GM19395 (cell line): ENCODE measurements around the gene GRHL3.

Experiments used
- ATAC-seq: cut with Tn5 transposase; IDR thresholded peaks from one replicate; pipeline ENCODE4 v1.9.1; 2021; ENCODE audit warnings: mild to moderate bottlenecking, moderate library complexity; ENCODE audit not compliant: unreplicated experiment

GRHL3 gene

DNA sequence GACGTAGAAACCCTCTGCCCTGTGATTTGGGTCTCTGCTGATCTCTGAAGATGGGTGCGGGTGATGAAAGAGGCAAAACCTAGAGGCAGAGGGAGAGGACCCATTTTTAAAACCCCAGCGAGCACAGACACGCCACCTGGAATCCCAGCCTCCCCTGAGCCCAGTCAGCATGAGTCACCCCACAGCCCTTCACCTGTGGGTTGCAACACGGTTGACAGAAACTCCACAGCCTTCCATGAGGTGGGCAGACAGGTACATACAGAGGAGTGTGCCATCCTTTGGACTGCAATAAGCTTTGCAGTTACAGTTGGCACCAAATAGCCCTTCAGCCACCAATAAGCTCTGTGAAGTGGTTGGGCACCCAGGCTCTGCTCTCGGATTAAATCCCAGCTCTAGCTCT, 2.1 kb upstream of the GRHL3 start:
- no peak for ATAC-seq

DNA sequence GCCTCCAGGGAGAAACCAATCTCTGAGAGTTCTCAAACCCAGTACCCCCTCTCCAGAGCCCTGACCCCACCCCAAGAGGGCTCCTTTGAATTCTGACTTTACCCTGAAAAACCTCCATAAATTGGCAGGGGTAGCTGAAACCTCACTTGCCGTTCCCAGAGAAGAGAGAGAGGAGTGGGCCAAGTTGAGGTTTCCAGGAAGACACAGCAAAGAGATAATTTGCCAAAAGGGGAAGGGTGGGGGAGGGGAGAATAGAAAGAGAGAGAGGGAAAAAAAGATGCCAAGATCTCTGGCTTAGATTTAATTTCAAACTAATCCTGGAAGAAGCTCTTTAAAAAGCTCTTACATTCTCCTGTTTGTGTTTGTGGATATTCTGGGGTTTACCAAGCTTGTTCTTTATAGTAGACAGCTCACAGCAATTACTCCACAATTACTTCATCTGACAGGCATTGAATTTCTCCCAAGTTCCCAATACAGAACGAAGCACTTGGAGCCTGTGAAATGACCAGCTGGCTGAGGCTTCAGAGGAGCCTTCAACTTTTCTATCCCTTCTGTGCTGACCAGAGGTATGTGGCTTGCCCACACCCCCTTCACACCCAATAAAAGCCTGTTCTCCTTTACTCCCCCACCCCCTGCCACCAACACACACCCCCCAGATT, 1.1 kb upstream of the GRHL3 start:
- ATAC-seq, result no peak

DNA sequence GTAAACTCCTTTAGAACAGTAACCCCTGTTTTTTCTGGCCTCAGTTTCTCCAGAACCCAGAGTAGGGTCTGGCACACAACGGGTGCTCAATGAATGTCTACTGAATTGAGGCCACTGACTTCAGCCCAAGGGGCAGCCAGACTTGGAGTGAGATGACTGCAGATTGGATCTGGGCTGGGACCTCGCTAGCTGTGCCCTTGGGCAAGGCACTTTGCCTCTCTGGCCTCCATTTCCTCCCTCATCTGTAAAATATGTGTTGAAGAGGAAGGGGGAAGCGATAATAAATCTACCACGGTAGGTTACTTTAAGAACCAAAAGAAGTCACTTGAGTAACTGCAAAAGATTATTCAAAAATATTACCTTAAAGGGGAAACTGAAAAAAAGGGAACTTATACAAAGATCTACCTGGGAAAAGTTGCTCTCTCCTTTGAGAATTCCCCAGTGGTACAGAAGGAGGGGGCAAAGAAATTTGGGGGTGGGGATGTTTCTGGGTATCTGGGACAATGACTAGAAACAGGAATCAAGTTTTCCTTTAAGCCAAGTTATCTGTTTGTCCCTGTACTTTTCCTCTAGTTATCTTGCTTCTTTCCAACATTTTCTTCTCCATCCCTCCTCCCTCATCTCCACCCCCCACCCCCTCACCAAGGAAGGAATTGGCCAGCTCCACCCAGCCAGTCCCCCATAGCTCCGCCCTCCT, 394 bp upstream of the GRHL3 start:
- ATAC-seq, result no peak

DNA sequence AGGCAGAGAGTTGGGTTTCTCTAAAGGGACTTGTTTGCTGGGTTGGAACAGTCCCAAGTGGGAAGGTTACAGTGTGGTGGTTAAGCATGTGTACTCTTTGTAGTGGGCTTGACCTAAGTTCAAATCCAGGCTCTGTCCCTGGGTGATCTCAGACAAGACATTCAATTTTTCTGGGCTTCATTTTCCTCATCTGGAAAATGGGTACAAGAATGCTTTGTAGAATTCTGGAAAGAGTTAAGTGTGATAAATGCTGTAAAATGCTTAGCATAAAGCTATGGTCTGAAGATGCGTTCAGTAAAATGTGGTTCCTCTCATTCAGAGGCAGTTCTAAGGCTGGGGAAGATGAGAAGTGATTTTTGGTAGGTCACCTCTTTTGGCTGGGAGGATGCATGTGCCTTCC, 805 bp downstream of the GRHL3 start:
- no peak for ATAC-seq

DNA sequence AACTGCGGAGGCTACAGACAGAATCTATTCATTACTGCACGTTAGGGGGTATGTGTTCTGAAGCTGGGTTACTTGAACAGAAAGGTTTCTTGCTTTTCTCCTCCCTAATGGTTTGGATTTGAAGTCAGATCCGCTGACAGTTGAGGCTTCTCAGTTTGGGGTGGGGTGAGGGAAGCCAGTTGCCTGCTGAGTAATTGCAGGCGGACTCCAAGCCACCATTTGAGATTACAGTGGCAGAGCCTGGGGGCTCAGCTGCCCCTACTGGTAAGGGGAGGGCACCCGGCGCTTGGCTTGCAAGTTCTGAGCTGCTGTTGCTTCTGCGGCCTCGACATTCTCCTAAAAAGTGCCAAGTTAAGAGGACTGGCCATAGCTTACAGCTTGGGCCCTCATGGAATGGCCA, 2.0 kb downstream of the GRHL3 start:
- ATAC-seq, result no peak

DNA sequence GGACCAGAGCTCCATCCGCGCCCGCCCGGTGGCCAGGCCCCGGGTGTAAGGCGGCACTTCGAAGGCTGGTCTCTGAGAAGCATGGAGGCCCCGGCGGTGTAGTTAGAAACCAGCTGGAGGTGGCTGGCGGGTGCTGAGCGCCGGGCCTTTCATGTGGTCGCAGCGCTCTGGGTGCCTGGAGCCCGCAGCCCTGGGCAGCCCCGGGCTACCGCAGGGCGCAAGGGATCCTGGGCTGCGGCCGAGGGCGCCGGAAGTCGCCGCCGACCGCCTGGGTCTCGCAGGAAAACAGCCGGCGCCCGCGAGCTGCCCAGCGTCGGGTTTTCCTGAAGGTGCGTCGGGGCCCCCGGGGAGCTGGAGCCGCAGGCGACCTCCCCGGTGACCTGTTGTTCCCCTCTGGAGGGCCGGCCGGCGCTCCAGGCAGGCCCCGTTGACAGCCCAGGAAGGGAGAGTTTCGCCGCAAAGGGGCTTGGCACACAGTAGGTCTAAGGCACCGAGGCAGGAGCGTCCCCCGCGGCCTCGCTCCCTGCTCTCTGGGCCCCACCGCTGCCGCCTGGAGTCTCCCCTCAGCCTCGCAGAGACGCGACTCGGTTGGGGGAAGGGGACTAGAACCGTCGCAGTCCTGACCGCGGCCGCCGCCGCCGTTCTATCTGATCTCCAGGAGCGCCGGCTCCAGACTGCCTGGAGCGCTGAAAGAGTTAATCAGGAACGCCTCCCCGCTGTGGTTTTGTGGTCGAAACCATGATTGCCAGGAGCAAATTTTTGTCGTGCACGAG, 2.7 kb downstream of the GRHL3 start:
- no peak for ATAC-seq

DNA sequence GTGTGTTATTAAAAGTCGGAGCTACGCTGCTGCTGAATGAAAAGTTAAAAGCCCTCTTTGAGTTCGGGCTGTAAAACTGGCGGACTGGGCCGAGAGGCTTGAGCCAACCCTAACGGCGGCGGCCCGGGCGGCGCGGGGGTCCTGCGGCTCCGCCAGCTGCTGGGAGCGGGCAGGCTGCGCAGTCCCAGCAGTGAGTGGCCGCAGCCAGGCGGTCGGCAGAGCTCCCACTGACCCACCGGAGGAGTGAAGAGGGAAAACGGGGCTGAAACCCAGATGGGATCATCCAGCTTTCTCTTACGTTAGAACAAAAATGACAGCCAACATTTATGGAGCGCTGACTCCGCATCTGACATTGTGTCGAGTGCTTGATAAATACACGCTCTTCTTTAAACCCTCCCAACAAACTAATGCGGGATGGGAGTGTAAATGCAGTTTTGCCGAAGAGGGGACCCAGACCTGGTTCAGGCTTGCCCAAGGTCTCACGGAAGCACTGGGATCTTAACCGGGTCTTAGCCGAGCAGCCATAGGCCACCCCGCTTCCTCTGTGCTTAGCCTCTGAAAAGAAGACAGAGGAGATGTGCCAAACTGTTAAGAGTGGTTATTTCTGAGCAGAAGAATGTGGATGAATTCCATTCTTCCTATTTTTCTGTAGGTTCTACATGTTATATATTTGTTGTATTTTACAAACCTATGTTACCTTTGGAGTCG, 3.5 kb downstream of the GRHL3 start:
- no peak for ATAC-seq

DNA sequence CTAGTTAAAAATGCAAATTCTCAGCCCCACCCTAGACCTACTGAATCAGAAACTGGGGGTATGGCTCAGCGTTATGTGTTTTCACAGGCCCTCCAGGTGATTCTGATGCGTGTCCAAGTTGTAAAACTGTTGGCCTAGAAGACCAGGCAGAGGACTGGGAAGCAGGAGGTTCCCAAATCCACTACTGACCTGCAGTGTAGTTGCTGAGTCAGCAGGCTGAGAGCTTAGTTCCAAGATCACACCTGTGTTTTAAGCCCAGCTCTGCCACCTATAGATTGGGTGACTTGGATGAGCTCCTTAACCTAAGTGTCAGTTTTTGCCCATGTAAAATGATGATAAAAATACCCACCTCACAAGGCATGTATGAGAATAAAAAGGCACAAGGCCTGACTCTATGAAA, 4.1 kb downstream of the GRHL3 start:
- ATAC-seq, result no peak

DNA sequence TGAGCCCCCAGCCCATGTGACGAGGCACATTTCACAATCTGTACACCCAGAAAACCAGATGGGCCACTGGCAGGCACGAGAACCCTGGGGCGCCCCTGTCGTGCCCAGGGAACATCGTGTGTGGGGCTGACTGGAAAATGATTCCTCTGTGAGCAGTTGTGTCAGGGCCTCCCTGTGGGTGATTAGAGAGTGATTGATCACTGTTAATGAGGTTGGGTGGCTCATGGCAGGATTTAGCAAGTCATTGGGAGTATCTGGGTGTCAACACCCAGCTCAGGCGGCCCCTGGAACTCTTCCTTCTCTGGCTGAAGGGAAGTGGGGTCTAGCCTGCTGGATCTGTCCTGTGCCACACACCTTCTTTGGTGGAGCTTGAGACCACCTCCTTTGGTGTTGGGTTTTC, 5.7 kb downstream of the GRHL3 start:
- ATAC-seq, result no peak

DNA sequence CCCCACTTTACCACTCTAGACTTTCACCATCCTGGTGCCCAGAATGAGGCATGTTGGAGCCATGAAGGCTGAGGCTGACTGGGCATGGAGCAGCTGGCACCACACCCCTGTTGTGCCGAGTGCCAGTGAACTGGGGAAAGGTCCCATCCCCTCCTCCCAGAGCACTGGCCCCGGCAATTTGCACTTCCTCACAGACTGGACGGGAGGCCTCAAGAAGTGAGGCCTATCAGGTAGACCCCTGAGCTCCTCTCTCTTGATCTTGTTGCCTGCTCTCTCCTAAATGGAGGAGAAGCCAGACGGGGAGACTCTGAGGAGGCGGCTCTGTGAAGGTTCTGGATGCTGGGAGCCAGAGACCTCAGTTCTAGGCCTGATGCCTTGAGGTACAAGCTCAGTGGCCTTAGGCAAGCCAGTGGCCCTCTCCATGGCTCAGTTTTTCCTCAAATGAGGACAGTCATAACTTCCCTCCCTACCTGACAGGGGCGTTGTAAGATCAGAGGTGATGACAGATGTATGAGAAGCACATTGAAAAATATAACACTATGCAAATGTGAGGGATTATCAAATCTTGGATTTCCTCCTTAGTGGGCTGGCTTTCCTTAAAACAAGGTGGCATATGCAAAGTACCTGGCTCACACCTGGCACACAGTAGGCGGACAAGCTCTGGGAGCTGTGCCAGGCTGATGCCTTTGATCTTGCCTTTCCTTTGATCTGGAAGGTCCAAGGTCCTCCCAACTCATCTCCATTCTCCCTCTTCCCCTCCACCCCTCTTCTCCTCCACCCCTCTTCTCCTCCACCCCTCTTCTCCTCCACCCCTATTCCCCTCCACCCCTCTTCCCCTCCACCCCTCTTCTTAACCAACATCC, 6.7 kb downstream of the GRHL3 start:
- no peak for ATAC-seq

DNA sequence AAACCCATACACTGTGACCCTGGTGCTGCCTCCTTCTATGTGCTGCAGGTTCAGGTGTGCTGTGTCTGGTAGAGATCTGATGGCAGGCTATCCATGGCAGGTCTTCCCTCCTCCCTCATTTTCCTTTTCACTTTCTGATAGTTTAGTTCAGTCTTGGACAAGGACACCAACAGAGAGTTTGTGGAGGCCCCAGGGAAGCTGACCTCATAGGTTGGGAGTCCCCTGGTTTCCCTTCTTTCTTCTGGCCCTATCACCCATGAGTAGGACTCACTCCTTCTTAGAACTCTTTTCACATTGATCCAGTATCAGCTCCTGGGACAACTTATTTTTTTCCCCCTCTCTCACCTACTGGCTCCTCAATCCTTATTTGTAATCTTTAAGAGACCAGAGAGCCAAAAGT, 8.3 kb downstream of the GRHL3 start:
- ATAC-seq, result no peak

DNA sequence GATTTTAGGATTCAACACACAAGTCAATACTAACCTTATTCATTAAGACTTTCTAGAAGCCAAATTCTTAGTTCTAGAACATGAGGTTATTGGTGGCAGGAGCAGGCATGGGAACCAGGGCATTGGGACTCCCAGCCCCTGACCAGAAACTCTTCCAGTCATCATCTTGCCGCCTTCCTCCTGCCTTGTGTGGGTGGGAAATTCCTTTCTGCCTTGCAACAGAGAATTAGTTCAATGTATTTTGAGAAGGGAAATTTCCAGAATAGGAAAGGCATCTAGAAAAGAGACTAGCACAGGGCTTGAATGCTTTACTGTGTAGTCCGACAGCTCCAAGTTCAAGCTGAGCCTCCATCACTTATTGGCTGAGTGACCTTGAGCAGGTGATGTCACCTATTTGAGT, 8.7 kb downstream of the GRHL3 start:
- ATAC-seq, result no peak

DNA sequence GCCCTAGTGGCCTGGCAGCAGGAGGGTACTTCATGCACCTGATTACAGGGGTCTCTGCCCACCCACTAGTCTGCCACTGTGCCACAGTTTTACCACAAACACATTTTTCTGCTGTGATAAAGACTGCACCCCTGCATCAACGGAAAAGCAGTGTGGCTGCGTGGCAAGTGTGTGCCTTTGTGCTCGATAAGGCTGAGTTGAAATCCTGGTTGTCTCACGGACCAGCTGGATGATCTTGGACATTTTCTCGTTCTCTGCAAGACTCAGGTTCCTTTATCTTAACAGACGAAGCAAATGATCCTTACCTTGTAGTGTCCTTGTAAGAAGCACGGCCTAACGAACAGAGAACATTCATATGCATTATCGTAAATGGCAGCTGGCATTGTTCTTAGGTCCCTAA, 10.2 kb downstream of the GRHL3 start:
- no peak for ATAC-seq

DNA sequence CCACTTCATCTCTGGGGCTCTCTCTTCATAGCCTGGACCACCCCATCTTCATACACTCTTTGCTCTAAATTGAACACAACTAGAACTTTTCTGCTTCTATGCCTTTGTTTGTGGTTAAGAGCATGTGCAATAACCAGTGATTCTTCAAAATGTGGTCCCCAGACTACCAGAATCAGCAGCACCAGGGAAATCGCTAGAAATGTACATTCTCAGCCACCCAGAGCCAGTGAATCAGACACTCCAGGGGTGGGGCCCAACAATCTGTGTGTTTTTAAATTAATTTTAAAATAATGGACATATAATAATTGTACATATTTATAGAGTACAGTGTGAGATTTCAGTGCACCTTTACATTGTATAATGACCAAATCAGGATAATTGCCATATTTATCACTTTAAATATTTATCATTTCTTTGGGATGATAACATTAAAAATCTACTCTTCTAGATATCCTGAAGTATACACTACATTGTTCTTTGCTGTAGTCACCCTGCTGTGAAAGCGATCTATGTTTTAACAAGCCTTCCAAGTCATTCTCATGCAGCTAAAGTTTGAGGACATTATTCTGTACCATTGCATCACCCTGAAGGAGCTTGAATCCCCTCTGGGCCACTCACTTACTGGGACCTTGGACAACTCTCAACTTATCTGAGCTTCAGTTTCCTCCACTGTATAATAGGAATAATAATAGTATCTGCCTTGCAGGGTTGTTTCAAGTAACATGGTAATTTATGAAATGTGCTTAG, 10.8 kb downstream of the GRHL3 start:
- no peak for ATAC-seq

DNA sequence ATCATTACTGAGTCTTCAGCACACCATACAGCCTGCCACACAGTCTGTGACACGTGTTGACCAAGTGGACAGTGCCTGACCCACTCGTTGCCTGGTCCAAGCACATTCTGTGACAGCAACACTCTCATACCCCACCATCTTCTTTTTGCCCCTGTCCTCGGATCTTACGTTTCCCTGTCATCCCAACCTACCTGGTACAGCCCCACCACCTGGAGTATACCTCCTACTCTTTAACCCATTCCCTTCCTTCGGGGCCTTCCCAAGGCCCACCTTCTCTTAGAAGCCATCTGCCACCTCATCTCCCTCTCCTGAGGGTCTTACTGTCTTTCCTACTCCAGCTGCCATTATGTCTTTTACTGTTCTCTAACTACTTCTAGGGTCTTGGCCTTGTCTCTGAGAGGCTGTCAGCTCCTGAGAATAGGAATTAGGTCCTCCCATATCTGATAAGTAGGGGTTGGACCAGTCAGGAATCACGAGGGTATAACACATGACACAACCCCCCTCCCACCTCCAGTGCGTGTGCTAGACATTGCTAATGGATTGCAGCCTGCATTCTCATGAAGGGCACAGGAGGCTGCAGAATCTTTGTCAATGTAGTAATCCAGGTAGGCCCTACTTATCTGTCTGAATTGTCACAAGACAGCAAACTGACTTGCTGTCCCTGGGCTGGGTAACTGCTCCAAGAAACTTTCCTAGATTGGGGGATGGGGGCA, 13.0 kb downstream of the GRHL3 start:
- ATAC-seq, result no peak

DNA sequence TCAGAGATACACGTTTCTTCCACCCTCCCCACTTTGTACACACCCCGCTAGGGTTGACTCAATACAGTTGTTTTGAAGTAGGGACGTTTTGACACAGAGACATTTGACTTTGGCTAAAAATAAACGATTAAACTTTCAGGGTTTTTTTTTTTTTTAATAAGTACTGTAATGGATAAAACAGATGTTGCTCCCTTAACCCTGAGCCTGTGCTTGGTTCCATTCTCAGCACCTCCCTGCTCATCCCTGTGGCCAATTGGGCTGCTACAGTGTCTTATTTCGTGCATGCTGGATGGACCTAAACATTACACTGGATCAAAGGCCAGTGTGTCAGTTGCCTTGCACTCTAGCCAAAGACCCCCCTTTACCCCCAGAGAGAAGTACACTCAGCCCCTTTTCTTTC, 16.9 kb downstream of the GRHL3 start:
- ATAC-seq, result no peak

DNA sequence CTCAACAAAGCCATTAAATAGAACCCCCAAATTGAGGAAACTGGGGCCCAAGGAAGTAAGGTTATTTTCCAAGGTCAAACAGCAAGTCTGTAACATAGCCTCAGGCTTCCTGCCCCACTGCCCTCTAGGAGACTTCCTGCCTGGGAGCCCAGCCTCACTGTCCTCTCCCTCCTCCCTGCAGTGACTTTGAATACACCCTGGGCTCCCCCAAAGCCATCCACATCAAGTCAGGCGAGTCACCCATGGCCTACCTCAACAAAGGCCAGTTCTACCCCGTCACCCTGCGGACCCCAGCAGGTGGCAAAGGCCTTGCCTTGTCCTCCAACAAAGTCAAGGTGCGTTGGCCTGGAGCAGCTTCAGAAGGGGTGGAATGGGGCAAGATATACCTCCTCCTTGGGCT, 18.3 kb downstream of the GRHL3 start:
- no peak for ATAC-seq

DNA sequence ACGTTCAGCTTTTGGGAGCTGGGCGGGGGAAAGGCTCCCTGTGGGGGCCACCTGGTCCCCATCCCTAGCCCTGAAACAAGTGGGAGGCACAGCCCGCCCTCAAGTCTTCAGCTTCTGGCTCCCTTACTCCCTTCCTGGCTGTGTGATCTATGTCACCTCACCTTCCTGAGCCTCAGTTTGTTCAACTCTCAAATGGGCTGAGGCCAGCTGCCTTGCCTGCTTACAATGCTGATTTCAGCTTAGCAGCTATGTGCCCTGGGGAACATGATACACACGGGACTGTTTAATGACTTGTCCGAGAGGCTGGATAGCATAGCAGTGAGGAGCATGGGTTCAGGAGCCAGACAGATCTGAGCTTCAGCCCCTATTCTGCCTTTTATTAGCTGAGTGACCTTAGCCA, 19.3 kb downstream of the GRHL3 start:
- ATAC-seq, result no peak

DNA sequence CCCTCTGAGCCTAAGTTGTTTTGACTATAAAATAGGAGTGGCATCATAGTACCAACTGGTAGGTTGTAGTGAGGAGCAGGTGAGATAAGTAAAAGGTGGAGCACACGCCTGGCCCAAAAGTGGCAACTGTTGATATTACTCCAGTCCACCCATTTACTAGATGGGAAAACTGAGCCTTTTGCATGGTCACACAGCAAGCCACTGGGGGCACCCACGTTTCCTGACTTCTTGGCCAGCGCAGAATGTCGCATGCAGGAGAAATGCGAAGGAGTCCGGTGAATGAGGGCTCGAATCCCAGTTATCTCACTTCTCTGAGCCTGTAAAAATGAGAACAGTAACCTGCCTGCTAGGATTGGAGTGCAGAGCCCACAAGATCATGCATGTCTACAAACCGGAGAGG, 20.8 kb downstream of the GRHL3 start:
- no peak for ATAC-seq
